OCI-LY1 (cell line): ENCODE results near the gene VMP1.

Source experiments
- H2AFZ ChIP-seq: fragments of 200-600 bp; sonication (generic), shearing (Covaris generic); 2 replicates; pipeline ENCODE4 v1.6.0; 2014; ENCODE audit warnings: antibody characterized with exemption, mild to moderate bottlenecking, low read length
- H3F3A ChIP-seq: fragments of 200-600 bp; sonication (generic), shearing (Covaris generic); 2 replicates; pipeline ENCODE4 v1.6.0; 2014; ENCODE audit warnings: mild to moderate bottlenecking, antibody characterized with exemption, low read length, moderate library complexity; ENCODE audit not compliant: insufficient read depth
- H3K27ac ChIP-seq: fragments of 200-600 bp; sonication (generic); 2 replicates; pipeline ENCODE4 v1.5.1; 2014; ENCODE audit warnings: low read length, mixed run types, mild to moderate bottlenecking, low read depth; ENCODE audit not compliant: poor library complexity, severe bottlenecking
- H3K27me3 ChIP-seq: fragments of 200-600 bp; sonication (generic); 2 replicates; pipeline ENCODE4 v1.6.0; 2014; ENCODE audit warnings: antibody characterized with exemption, mild to moderate bottlenecking, low read length, moderate library complexity; ENCODE audit not compliant: insufficient read depth
- H3K36me3 ChIP-seq: fragments of 200-600 bp; sonication (generic); 2 replicates; pipeline ENCODE4 v1.6.1; 2014; ENCODE audit warnings: mild to moderate bottlenecking, antibody characterized with exemption, low read length, moderate library complexity, mixed read lengths; ENCODE audit not compliant: insufficient read depth
- H3K4me1 ChIP-seq: fragments of 200-600 bp; sonication (generic); 2 replicates; pipeline ENCODE4 v1.5.1; 2014; ENCODE audit warnings: mild to moderate bottlenecking, low read length, moderate library complexity; ENCODE audit not compliant: insufficient read depth, severe bottlenecking
- H3K4me2 ChIP-seq: fragments of 200-600 bp; sonication (generic), shearing (Covaris generic); 2 replicates; pipeline ENCODE4 v1.6.1; 2014; ENCODE audit warnings: low read length
- H3K4me3 ChIP-seq: fragments of 200-600 bp; sonication (generic); 2 replicates; pipeline ENCODE4 v1.5.1; 2014; ENCODE audit warnings: low read length, low read depth, mild to moderate bottlenecking, mixed read lengths; ENCODE audit not compliant: poor library complexity, severe bottlenecking
- H3K79me2 ChIP-seq: fragments of 200-600 bp; shearing (Covaris generic); 2 replicates; pipeline ENCODE4 v1.6.1; 2016; ENCODE audit warnings: mixed run types, low read length, mixed read lengths; ENCODE audit not compliant: insufficient read depth
- H3K9ac ChIP-seq: fragments of 200-600 bp; sonication (generic), shearing (Covaris generic); 2 replicates; pipeline ENCODE4 v1.6.1; 2014; ENCODE audit warnings: mild to moderate bottlenecking, low read length, mixed read lengths
- H3K9me2 ChIP-seq: fragments of 200-600 bp; sonication (generic), shearing (Covaris generic); 2 replicates; pipeline ENCODE4 v1.6.1; 2014; ENCODE audit warnings: low read depth, mild to moderate bottlenecking, low read length, mixed read lengths
- H3K9me3 ChIP-seq: fragments of 200-600 bp; shearing (Covaris generic); 2 replicates; pipeline ENCODE4 v1.6.1; 2014; ENCODE audit warnings: low read length, mixed read lengths
- H4K20me1 ChIP-seq: fragments of 200-600 bp; sonication (generic), shearing (Covaris generic); 2 replicates; pipeline ENCODE4 v1.6.0; 2016; ENCODE audit warnings: mild to moderate bottlenecking, low read length; ENCODE audit not compliant: insufficient read depth
- CTCF ChIP-seq: fragments of 200-600 bp; sonication (generic), shearing (Covaris generic); IDR thresholded peaks from 2 replicates; pipeline ENCODE4 v1.5.1; 2017; ENCODE audit warnings: mild to moderate bottlenecking, antibody characterized with exemption, low read length, moderate library complexity, mixed read lengths
- EZH2 ChIP-seq: fragments of 200-600 bp; sonication (generic), shearing (Covaris generic); IDR thresholded peaks from 2 replicates; pipeline ENCODE4 v1.8.0; 2017; ENCODE audit warnings: borderline replicate concordance, mixed run types, mild to moderate bottlenecking, antibody characterized with exemption, low read length, moderate library complexity, mixed read lengths

Gene VMP1

GRCh38 chr17:59688496-59688895 lies 19.0 kb upstream of the VMP1 start:
- Histone ChIP-seq H3K27ac (no peak overlapping the region), H3F3A (0 out of 2 replicates have a peak, but pooled peaks cover 1% of the 10 kb centered on the region), H3K4me3 (no peak overlapping the region), H3K4me2 (no peak overlapping the region), H3K27me3 (no peaks in the 10 kb centered on the region), H2AFZ (no peak overlapping the region), H3K79me2 (no peaks in the 10 kb centered on the region), H3K4me1 (no peaks in the 10 kb centered on the region), H3K9me2 (no peaks in the 10 kb centered on the region), H3K36me3 (peaks cover 93% of the 10 kb centered on the region), H4K20me1 (no peaks in the 10 kb centered on the region), H3K9ac (no peak overlapping the region), H3K9me3 (no peaks in the 10 kb centered on the region)
- no peak for TF ChIP-seq CTCF
- no peak for TF ChIP-seq EZH2

- Histone ChIP-seq H3K4me2 (no peak overlapping the region), H2AFZ (no peak overlapping the region), H3K9ac (no peak overlapping the region), H3K36me3 (peaks cover 94% of the 10 kb centered on the region), H3K79me2 (peaks cover 39% of the 10 kb centered on the region), H3K9me2 (no peaks in the 10 kb centered on the region), H3K4me1 (no peaks in the 10 kb centered on the region), H3K27ac (no peak overlapping the region), H3K9me3 (no peaks in the 10 kb centered on the region), H4K20me1 (0 out of 2 replicates have a peak, but pooled peaks cover 3% of the 10 kb centered on the region), H3K27me3 (no peaks in the 10 kb centered on the region), H3F3A (0 out of 2 replicates have a peak, but pooled peaks cover 5% of the 10 kb centered on the region), H3K4me3 (no peak overlapping the region)
- TF ChIP-seq CTCF, result no peak
- TF ChIP-seq EZH2, result no peak
These were observed 13.9 kb upstream of the VMP1 start for GRCh38 chr17:59693582-59693981.

GRCh38 chr17:59694344-59694743 lies 13.1 kb upstream of the VMP1 start:
- H3K4me3 ChIP-seq, result no peak overlapping the region
- no peak overlapping the region for H3K27ac ChIP-seq
- H3K79me2 ChIP-seq, result peaks cover 39% of the 10 kb centered on the region

More at GRCh38 chr17:59694344-59694743, 13.1 kb upstream of the VMP1 start:
- no peak overlapping the region for H2AFZ ChIP-seq
- no peaks in the 10 kb centered on the region for H3K27me3 ChIP-seq
- H3K9ac ChIP-seq, result no peak overlapping the region
- H3K9me3 ChIP-seq, result no peaks in the 10 kb centered on the region
- 0 out of 2 replicates have a peak, but pooled peaks cover 3% of the 10 kb centered on the region for H4K20me1 ChIP-seq
- H3K4me1 ChIP-seq, result no peaks in the 10 kb centered on the region
- no peak for TF ChIP-seq EZH2
- TF ChIP-seq CTCF, result no peak
- H3K4me2 ChIP-seq, result no peak overlapping the region
- H3F3A ChIP-seq, result 0 out of 2 replicates have a peak, but pooled peaks cover 5% of the 10 kb centered on the region
- peaks cover 94% of the 10 kb centered on the region for H3K36me3 ChIP-seq
- no peaks in the 10 kb centered on the region for H3K9me2 ChIP-seq
